A549 (cell line): ENCODE measurements around the gene FOXRED1. TPM values are rescaled to one million over a fixed set of nuclear protein-coding genes. Genes with fewer than 3 reads are reported as not detected.

ENCODE experiments used
- ATAC-seq, 2 experiments: fragments of 200-7000 bp in 1 of 2; fragments of >200 bp in 1 of 2; cut with Nextera tagmentation in 1 of 2; cut with Tn5 transposase in 1 of 2; 3 replicates each; pipeline versions ENCODE4 v1.8.0 to v1.9.1; 2018 to 2020; ENCODE audit warnings: mild to moderate bottlenecking in 1 of 2, moderate library complexity in 1 of 2
- CTCF ChIA-PET: fragments of 300-600 bp; sonication (Branson Sonifier 250); formaldehyde crosslinking; extraction: SDS; loops from one replicate; lab custom pipeline; 2021; ENCODE audit warnings: antibody characterized with exemption, inconsistent platforms; lab: Yijun Ruan, JAX
- POLR2A ChIA-PET: fragments of 350-600 bp; formaldehyde crosslinking; extraction: SDS; loops from one replicate; lab custom pipeline; 2021; ENCODE audit warnings: antibody characterized with exemption, inconsistent platforms; lab: Yijun Ruan, JAX
- DNase-seq, 2 experiments: peaks; one replicate each; pipeline versions ENCODE4 v3.0.0 to v3.0.0-alpha.2; 2011 to 2016; ENCODE audit warnings: low read depth in 1 of 2, low spot score in 1 of 2
- FAIRE-seq: peaks from 2 replicates; lab custom pipeline; 2011; peaks lifted over from hg19 to GRCh38; lab: Jason Lieb, UNC
- H3K27ac ChIP-seq, 2 experiments: fragments of >200 bp; sonication (Bioruptor Twin); formaldehyde crosslinking; 3 replicates each; pipeline ENCODE4 v1.5.1; 2016 to 2017
- H3K4me1 ChIP-seq: fragments of >200 bp; sonication (Bioruptor Twin); formaldehyde crosslinking; 3 replicates; pipeline ENCODE4 v1.6.1; 2016
- H3K4me2 ChIP-seq: fragments of >200 bp; sonication (Bioruptor Twin); formaldehyde crosslinking; 3 replicates; pipeline ENCODE4 v1.6.1; 2016
- H3K4me3 ChIP-seq: fragments of >200 bp; sonication (Bioruptor Twin); formaldehyde crosslinking; 3 replicates; pipeline ENCODE4 v1.5.1; 2016
- H3K9me3 ChIP-seq: fragments of >200 bp; sonication (Bioruptor Twin); formaldehyde crosslinking; 3 replicates; pipeline ENCODE4 v1.6.1; 2016
- CBX2 ChIP-seq: fragments of 200-600 bp; sonication (generic); IDR thresholded peaks from 2 replicates; pipeline ENCODE4 v1.6.1; 2016; ENCODE audit warnings: low read depth, mild to moderate bottlenecking, borderline replicate concordance
- CBX8 ChIP-seq: fragments of 200-600 bp; sonication (generic); IDR thresholded peaks from 2 replicates; pipeline ENCODE4 v1.6.1; 2016
- CHD2 ChIP-seq: fragments of 150-350 bp; IDR thresholded peaks from 2 replicates; pipeline ENCODE4 v1.6.1; 2014; ENCODE audit warnings: low read length; ENCODE audit not compliant: partially characterized antibody
- CHD4 ChIP-seq: fragments of 200-600 bp; sonication (generic); IDR thresholded peaks from 2 replicates; pipeline ENCODE4 v1.6.1; 2016; ENCODE audit warnings: antibody characterized with exemption, mild to moderate bottlenecking, borderline replicate concordance
- EHF ChIP-seq: fragments of 250-450 bp; sonication (Bioruptor Pico); IDR thresholded peaks from 2 replicates; pipeline ENCODE4 v1.5.0; 2020; ENCODE audit warnings: mild to moderate bottlenecking
- EHMT2 ChIP-seq: fragments of 200-600 bp; sonication (generic); IDR thresholded peaks from 2 replicates; pipeline ENCODE4 v1.6.1; 2016; ENCODE audit warnings: antibody characterized with exemption, low read depth, mild to moderate bottlenecking, moderate library complexity
- EP300 ChIP-seq, 2 experiments: fragments of >200 bp; sonication (Bioruptor Twin); formaldehyde crosslinking; IDR thresholded peaks; 2 replicates in 1 of 2; 3 replicates in 1 of 2; pipeline ENCODE4 v1.6.1; 2016 to 2017
- FOSB ChIP-seq: fragments of 250-450 bp; sonication (Bioruptor Pico); IDR thresholded peaks from 2 replicates; pipeline ENCODE4 v1.5.0; 2020; ENCODE audit warnings: mild to moderate bottlenecking, moderate library complexity
- FOSL2 ChIP-seq, 2 experiments: fragments of 450-650 bp in 1 of 2; fragments of >200 bp in 1 of 2; sonication (Bioruptor Twin) in 1 of 2; formaldehyde crosslinking; IDR thresholded peaks; 2 replicates each; pipeline versions ENCODE4 v1.5.0 to v1.6.1; 2016 to 2020; ENCODE audit warnings: mild to moderate bottlenecking in 1 of 2, moderate library complexity in 1 of 2
- FOXS1 ChIP-seq: fragments of 250-450 bp; sonication (Bioruptor Pico); IDR thresholded peaks from 2 replicates; pipeline ENCODE4 v1.5.0; 2020; ENCODE audit warnings: mild to moderate bottlenecking, moderate library complexity
- HEYL ChIP-seq: fragments of 250-450 bp; sonication (Bioruptor Pico); IDR thresholded peaks from 2 replicates; pipeline ENCODE4 v1.8.0; 2021; ENCODE audit warnings: mild to moderate bottlenecking, moderate library complexity
- HOXA7 ChIP-seq: fragments of 250-450 bp; sonication (Bioruptor Pico); IDR thresholded peaks from 2 replicates; pipeline ENCODE4 v1.5.0; 2020; ENCODE audit warnings: mild to moderate bottlenecking, moderate library complexity
- HOXB13 ChIP-seq: fragments of 250-450 bp; sonication (Bioruptor Pico); IDR thresholded peaks from 2 replicates; pipeline ENCODE4 v1.5.0; 2020; ENCODE audit warnings: low read depth, mild to moderate bottlenecking, moderate library complexity
- MAFK ChIP-seq: fragments of 450-650 bp; IDR thresholded peaks from 2 replicates; pipeline ENCODE4 v1.6.1; 2014; ENCODE audit not compliant: partially characterized antibody
- MAZ ChIP-seq: fragments of 150-350 bp; IDR thresholded peaks from 2 replicates; pipeline ENCODE4 v1.6.1; 2014; ENCODE audit warnings: antibody characterized with exemption, low read depth, low read length, borderline replicate concordance
- MYC ChIP-seq: IDR thresholded peaks from 2 replicates; pipeline ENCODE4 v1.6.1; 2012; ENCODE audit warnings: mild to moderate bottlenecking, inconsistent platforms, low read length, improper control_type of control experiment, borderline replicate concordance
- NPAS2 ChIP-seq: fragments of 250-450 bp; sonication (Bioruptor Pico); IDR thresholded peaks from 2 replicates; pipeline ENCODE4 v1.8.0; 2022; ENCODE audit warnings: mild to moderate bottlenecking, moderate library complexity, borderline replicate concordance
- NR3C1 ChIP-seq: fragments of >200 bp; sonication (Bioruptor Twin); formaldehyde crosslinking; IDR thresholded peaks from 3 replicates; pipeline ENCODE4 v1.6.1; 2017
- POLR2A ChIP-seq: IDR thresholded peaks from 2 replicates; pipeline ENCODE4 v1.6.1; 2012; ENCODE audit warnings: mild to moderate bottlenecking, low read length
- POLR2AphosphoS2 ChIP-seq: conservative IDR thresholded peaks from 2 replicates; pipeline ENCODE4 v1.6.1; 2012; ENCODE audit warnings: low read length, improper control_type of control experiment, inconsistent platforms
- RAD21 ChIP-seq, 2 experiments: fragments of >200 bp in 1 of 2; sonication (Bioruptor Twin) in 1 of 2; formaldehyde crosslinking in 1 of 2; IDR thresholded peaks in 1 of 2; conservative IDR thresholded peaks in 1 of 2; 2 replicates in 1 of 2; 3 replicates in 1 of 2; pipeline ENCODE4 v1.6.1; 2012 to 2018; ENCODE audit warnings: inconsistent platforms in 1 of 2
- RFX5 ChIP-seq: fragments of 450-650 bp; IDR thresholded peaks from 2 replicates; pipeline ENCODE4 v1.7.1; 2014; ENCODE audit warnings: antibody characterized with exemption, mild to moderate bottlenecking, moderate library complexity
- SMC3 ChIP-seq: fragments of >200 bp; sonication (Bioruptor Twin); formaldehyde crosslinking; IDR thresholded peaks from 3 replicates; pipeline ENCODE4 v1.6.1; 2018; ENCODE audit warnings: inconsistent platforms
- SREBF2 ChIP-seq: fragments of 450-650 bp; IDR thresholded peaks from 2 replicates; pipeline ENCODE4 v1.6.1; 2014; ENCODE audit warnings: mild to moderate bottlenecking, moderate library complexity
- ZFP36 ChIP-seq: fragments of 450-650 bp; IDR thresholded peaks from 2 replicates; pipeline ENCODE4 v1.6.1; 2014; ENCODE audit warnings: borderline replicate concordance; ENCODE audit not compliant: partially characterized antibody
- ZNF302 ChIP-seq: fragments of 250-450 bp; sonication (Bioruptor Pico); IDR thresholded peaks from 2 replicates; pipeline ENCODE4 v1.9.0; 2021; ENCODE audit warnings: inconsistent platforms, mild to moderate bottlenecking, moderate library complexity
- WGBS: methylation state at CpG from one replicate; pipeline ENCODE4 v1.1.6; 2017; ENCODE audit errors: missing lambda C conversion rate; 5-methylcytosine and 5-hydroxymethylcytosine counted together
- polyA plus RNA-seq, 4 experiments: library from polyadenylated mRNA; depleted of rRNA in 3 of 4; stranded (reverse); fragments of >200 nt; fragmentation: RNase III in 1 of 4; extraction: RNeasy Plus Mini Kit Qiagen cat#74134 plus additional on column Dnase treatment in 1 of 4; gene quantifications; 2 replicates in 3 of 4; 3 replicates in 1 of 4; pipeline ENCODE4 v1.2.3, GENCODE V29; 2011 to 2017
- TF ChIP-seq, protein P1 (sequence below): fragments of 250-450 bp; sonication (Bioruptor Pico); IDR thresholded peaks from 2 replicates; pipeline ENCODE4 v1.5.0; 2020; ENCODE audit warnings: low read depth, mild to moderate bottlenecking, moderate library complexity
- TF ChIP-seq, protein P2 (sequence below): fragments of >200 bp; sonication (Bioruptor Twin); formaldehyde crosslinking; IDR thresholded peaks from 3 replicates; pipeline ENCODE4 v1.5.1; 2016
- TF ChIP-seq, protein P3 (sequence below): fragments of >200 bp; sonication (Bioruptor Twin); formaldehyde crosslinking; IDR thresholded peaks from 2 replicates; pipeline ENCODE4 v1.6.1; 2016
- TF ChIP-seq, protein P4 (sequence below): IDR thresholded peaks from 2 replicates; pipeline ENCODE4 v1.6.1; 2012; ENCODE audit warnings: low read depth, borderline replicate concordance

Gene FOXRED1
- polyA plus RNA-seq, 2 of the 4 experiments (the other 2 are of a cell fraction) = 22.7 to 28.9 TPM

DNA sequence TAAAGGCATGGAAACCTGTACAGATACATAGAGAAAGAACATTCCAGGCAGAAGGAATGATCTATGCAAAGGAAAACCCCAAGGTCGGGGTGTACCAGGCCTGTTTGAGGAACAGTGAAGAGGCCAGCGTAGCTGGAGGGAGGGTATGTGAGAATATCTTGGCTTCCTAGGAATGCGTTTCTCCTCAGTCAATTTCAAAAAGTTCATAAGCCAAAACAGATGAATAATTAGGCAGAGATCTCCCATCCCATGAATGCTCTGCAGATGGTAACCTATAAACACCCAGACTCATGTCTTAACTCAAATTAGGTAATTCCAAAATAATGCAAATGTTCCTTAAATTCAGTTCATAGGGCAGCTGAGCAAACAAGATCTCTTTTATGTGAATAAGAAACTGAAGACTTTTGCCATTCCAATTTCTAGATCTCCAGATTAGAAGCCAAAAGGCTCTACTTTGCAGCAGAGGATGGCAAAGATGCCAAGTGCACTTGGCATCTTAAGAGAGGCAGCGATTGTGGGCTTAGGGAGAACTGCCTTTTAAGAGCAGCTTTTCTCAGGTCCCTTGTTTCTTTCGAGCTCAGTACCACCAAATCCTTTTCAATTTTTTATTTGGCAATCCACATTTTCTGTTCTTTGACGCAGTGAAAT is 44.2 kb upstream of the FOXRED1 start:
- no peak overlapping the region for H3K4me2 ChIP-seq
- ChIA-PET CTCF (no interaction called here), POLR2A (no interaction called here)
- WGBS = 93% methylated on average over 6 of the region's 6 CpGs
- ATAC-seq (no peak), FAIRE-seq (no peak), DNase-seq (no peak)
- H3K27ac ChIP-seq = no peak overlapping the region
- H3K9me3 ChIP-seq = no peaks in the 10 kb centered on the region
- TF ChIP-seq SREBF2 (no peak), MYC (no peak), CHD2 (no peak), SMC3 (no peak), EP300 (IDR thresholded peaks at IDR 0.05) (no peak), ZFP36 (no peak), FOSL2 (IDR thresholded peaks at IDR 0.05) (no peak), FOSL2 (CRISPR knock-in tag; IDR thresholded peaks at IDR 0.05) (no peak), EHMT2 (no peak), CBX2 (no peak), NR3C1 (no peak), FOXS1 (CRISPR knock-in tag) (no peak), NPAS2 (CRISPR knock-in tag) (no peak), ZNF302 (CRISPR knock-in tag) (no peak), EHF (CRISPR knock-in tag) (no peak), POLR2A (no peak), HEYL (CRISPR knock-in tag) (no peak)
- TF ChIP-seq, protein P1, sequence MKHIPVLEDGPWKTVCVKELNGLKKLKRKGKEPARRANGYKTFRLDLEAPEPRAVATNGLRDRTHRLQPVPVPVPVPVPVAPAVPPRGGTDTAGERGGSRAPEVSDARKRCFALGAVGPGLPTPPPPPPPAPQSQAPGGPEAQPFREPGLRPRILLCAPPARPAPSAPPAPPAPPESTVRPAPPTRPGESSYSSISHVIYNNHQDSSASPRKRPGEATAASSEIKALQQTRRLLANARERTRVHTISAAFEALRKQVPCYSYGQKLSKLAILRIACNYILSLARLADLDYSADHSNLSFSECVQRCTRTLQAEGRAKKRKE (CRISPR knock-in tag) = no peak
- no peaks in the 10 kb centered on the region for H3K4me1 ChIP-seq
- no peak overlapping the region for H3K4me3 ChIP-seq

DNA sequence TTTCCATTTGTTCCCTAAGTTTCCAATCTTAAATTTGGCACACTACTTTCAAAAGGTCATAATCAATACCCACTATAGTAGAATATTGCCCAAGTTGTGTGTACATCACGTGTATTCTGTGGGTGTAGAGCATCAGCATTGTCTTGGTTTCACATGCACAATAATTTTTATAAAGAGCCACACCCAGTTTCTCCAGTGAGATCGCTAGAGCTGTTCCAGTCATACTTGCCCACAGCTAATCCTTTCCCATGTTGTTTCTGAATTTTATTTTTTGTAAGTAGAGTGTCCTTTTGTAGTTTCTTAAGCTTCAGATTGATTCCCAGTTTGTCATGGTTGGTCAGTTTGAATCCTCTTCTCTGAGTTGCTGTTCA is 43.7 kb upstream of the FOXRED1 start:
- CTCF ChIA-PET = interaction anchor here (0.6 kb wide), 1 partner anchor 747 kb away, joined by 3 read pairs; no protein-coding TSS in a partner anchor
- no peak for ATAC-seq
- POLR2A ChIA-PET = no interaction called here

DNA sequence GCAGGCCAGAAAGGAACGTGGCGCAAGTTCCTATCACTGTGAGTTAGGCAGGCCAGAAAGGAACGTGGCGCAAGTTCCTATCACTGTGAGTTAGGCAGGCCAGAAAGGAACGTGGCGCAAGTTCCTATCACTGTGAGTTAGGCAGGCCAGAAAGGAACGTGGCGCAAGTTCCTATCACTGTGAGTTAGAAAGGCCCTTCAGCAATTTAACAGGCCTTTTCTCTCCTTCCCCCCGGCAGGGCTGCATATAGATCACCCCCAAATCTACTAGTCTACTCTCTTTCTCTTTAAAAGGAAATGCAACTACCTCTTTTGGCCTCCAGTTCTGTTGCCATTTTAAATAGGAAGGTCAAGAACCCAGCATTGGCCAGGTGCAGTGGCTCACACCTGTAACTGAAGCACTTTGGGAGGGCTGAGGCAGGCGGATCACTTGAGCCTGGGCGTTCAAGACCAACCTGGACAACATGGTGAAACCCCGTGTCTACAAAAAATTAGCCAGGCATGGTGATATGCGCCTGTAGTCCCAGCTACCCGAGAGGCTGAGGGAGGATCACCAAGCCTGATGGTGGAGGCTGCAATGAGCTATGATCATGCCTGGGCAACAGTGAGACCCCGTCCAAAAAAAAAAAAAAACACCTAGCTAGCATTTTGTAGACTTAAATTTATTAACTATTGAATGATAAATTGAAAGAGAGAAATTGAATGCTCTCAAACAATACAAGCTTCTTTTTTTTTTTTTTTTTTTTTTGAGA is 42.4 kb upstream of the FOXRED1 start:
- no peak for ATAC-seq
- no peak overlapping the region for H3K27ac ChIP-seq
- TF ChIP-seq POLR2AphosphoS2 (no peak), ZNF302 (CRISPR knock-in tag) (no peak), MAFK (no peak), MAZ (no peak), RAD21 (conservative IDR thresholded peaks at IDR 0.05 in 1 of 2, IDR thresholded peaks at IDR 0.05 in 1 of 2) (no peak), CHD4 (no peak), ZFP36 (no peak), RFX5 (no peak), CBX8 (no peak)
- TF ChIP-seq, protein P2, sequence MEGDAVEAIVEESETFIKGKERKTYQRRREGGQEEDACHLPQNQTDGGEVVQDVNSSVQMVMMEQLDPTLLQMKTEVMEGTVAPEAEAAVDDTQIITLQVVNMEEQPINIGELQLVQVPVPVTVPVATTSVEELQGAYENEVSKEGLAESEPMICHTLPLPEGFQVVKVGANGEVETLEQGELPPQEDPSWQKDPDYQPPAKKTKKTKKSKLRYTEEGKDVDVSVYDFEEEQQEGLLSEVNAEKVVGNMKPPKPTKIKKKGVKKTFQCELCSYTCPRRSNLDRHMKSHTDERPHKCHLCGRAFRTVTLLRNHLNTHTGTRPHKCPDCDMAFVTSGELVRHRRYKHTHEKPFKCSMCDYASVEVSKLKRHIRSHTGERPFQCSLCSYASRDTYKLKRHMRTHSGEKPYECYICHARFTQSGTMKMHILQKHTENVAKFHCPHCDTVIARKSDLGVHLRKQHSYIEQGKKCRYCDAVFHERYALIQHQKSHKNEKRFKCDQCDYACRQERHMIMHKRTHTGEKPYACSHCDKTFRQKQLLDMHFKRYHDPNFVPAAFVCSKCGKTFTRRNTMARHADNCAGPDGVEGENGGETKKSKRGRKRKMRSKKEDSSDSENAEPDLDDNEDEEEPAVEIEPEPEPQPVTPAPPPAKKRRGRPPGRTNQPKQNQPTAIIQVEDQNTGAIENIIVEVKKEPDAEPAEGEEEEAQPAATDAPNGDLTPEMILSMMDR = no peak
- TF ChIP-seq, protein P3, sequence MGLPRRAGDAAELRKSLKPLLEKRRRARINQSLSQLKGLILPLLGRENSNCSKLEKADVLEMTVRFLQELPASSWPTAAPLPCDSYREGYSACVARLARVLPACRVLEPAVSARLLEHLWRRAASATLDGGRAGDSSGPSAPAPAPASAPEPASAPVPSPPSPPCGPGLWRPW = no peak
- TF ChIP-seq, all 56 proteins: peak for 0
- no peak overlapping the region for H3K4me3 ChIP-seq
- FAIRE-seq = no peak
- DNase-seq = no peak
- no peaks in the 10 kb centered on the region for H3K9me3 ChIP-seq
- ChIA-PET POLR2A (interaction anchor here (0.6 kb wide), 1 partner anchor 21 kb away, joined by 3 read pairs; no protein-coding TSS in a partner anchor), CTCF (interaction anchor here (0.6 kb wide), 2 partner anchors 740 to 984 kb away, joined by 3 read pairs; no protein-coding TSS in a partner anchor)
- H3K4me2 ChIP-seq = no peak overlapping the region
- 94% methylated on average over 11 of the region's 15 CpGs for WGBS
- peaks cover 2% of the 10 kb centered on the region; the same call in 2 of the 3 replicates for H3K4me1 ChIP-seq

More for the DNA sequence above, 43.7 kb upstream of the FOXRED1 start:
- FAIRE-seq = no peak
- Histone ChIP-seq H3K4me2 (no peak overlapping the region), H3K4me3 (no peak overlapping the region), H3K27ac (no peak overlapping the region), H3K9me3 (no peaks in the 10 kb centered on the region), H3K4me1 (no peaks in the 10 kb centered on the region)
- WGBS = 75% methylated on average over 2 of the region's 2 CpGs
- no peak for DNase-seq
- TF ChIP-seq FOSB (no peak), HOXB13 (no peak), HOXA7 (CRISPR knock-in tag) (no peak), POLR2A (no peak)
- TF ChIP-seq, protein P4, sequence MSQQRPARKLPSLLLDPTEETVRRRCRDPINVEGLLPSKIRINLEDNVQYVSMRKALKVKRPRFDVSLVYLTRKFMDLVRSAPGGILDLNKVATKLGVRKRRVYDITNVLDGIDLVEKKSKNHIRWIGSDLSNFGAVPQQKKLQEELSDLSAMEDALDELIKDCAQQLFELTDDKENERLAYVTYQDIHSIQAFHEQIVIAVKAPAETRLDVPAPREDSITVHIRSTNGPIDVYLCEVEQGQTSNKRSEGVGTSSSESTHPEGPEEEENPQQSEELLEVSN = no peak
